ENCODE measurements around the gene IL32.

IL32 gene

GRCh38 chr16:3085868-3086595 is 20.6 kb downstream of the IL32 start:
- H3K4me1 Mint-ChIP-seq (ENCODE audit: low read depth): peaks cover 35% of the 10 kb centered on the region
- H3K27me3 Mint-ChIP-seq: no peaks in the 10 kb centered on the region
- no peak overlapping the region for H3K4me3 Mint-ChIP-seq
- H3K36me3 Mint-ChIP-seq: no peaks in the 10 kb centered on the region
- no peak overlapping the region for H3K27ac Mint-ChIP-seq
- H3K9me3 Mint-ChIP-seq (ENCODE audit: low read depth): no peaks in the 10 kb centered on the region

- H3K4me3 Mint-ChIP-seq: no peak overlapping the region
- no peaks in the 10 kb centered on the region for H3K9me3 Mint-ChIP-seq (ENCODE audit: low read depth)
- H3K27ac Mint-ChIP-seq: no peak overlapping the region
- H3K36me3 Mint-ChIP-seq: no peaks in the 10 kb centered on the region
- peaks cover 36% of the 10 kb centered on the region for H3K4me1 Mint-ChIP-seq (ENCODE audit: low read depth)
- no peaks in the 10 kb centered on the region for H3K27me3 Mint-ChIP-seq
These were observed 21.3 kb downstream of the IL32 start for GRCh38 chr16:3086596-3087242.

- Mint-ChIP-seq H3K9me3 (ENCODE audit: low read depth) (no peaks in the 10 kb centered on the region), H3K36me3 (no peaks in the 10 kb centered on the region), H3K4me3 (no peak overlapping the region), H3K27me3 (no peaks in the 10 kb centered on the region), H3K4me1 (ENCODE audit: low read depth) (peaks cover 34% of the 10 kb centered on the region), H3K27ac (no peak overlapping the region)
These were observed 22.1 kb downstream of the IL32 start for GRCh38 chr16:3087243-3088235.

- Mint-ChIP-seq H3K9me3 (ENCODE audit: low read depth) (no peaks in the 10 kb centered on the region), H3K27ac (no peak overlapping the region), H3K36me3 (no peaks in the 10 kb centered on the region), H3K27me3 (no peaks in the 10 kb centered on the region), H3K4me1 (ENCODE audit: low read depth) (peaks cover 36% of the 10 kb centered on the region), H3K4me3 (no peak overlapping the region)
These were observed 23.0 kb downstream of the IL32 start for GRCh38 chr16:3088450-3088849.

- H3K4me1 Mint-ChIP-seq (ENCODE audit: low read depth): peaks cover 34% of the 10 kb centered on the region
- no peaks in the 10 kb centered on the region for H3K9me3 Mint-ChIP-seq (ENCODE audit: low read depth)
- H3K27ac Mint-ChIP-seq: no peak overlapping the region
- no peaks in the 10 kb centered on the region for H3K27me3 Mint-ChIP-seq
- no peak overlapping the region for H3K4me3 Mint-ChIP-seq
- no peaks in the 10 kb centered on the region for H3K36me3 Mint-ChIP-seq
These were observed 23.7 kb downstream of the IL32 start for GRCh38 chr16:3088925-3089716.

GRCh38 chr16:3089717-3090592 is 24.5 kb downstream of the IL32 start:
- Mint-ChIP-seq H3K27ac (no peak overlapping the region), H3K4me3 (no peak overlapping the region), H3K36me3 (no peaks in the 10 kb centered on the region), H3K27me3 (no peaks in the 10 kb centered on the region), H3K9me3 (ENCODE audit: low read depth) (no peaks in the 10 kb centered on the region), H3K4me1 (ENCODE audit: low read depth) (peaks cover 36% of the 10 kb centered on the region)

GRCh38 chr16:3091551-3091950 is 26.1 kb downstream of the IL32 start:
- Mint-ChIP-seq H3K27me3 (no peaks in the 10 kb centered on the region), H3K36me3 (no peaks in the 10 kb centered on the region), H3K4me1 (ENCODE audit: low read depth) (peaks cover 37% of the 10 kb centered on the region), H3K9me3 (ENCODE audit: low read depth) (no peaks in the 10 kb centered on the region), H3K4me3 (no peak overlapping the region), H3K27ac (peak overlapping the region; percentile 50)

GRCh38 chr16:3092501-3092941 is 27.1 kb downstream of the IL32 start:
- Mint-ChIP-seq H3K27me3 (no peaks in the 10 kb centered on the region), H3K4me1 (ENCODE audit: low read depth) (peaks cover 34% of the 10 kb centered on the region), H3K27ac (no peak overlapping the region), H3K9me3 (ENCODE audit: low read depth) (no peaks in the 10 kb centered on the region), H3K4me3 (no peak overlapping the region), H3K36me3 (no peaks in the 10 kb centered on the region)

- no peaks in the 10 kb centered on the region for H3K9me3 Mint-ChIP-seq (ENCODE audit: low read depth)
- no peaks in the 10 kb centered on the region for H3K36me3 Mint-ChIP-seq
- peak overlapping the region; percentile 50 for H3K27ac Mint-ChIP-seq
- no peak overlapping the region for H3K4me3 Mint-ChIP-seq
- H3K27me3 Mint-ChIP-seq: no peaks in the 10 kb centered on the region
- peaks cover 32% of the 10 kb centered on the region for H3K4me1 Mint-ChIP-seq (ENCODE audit: low read depth)
These were observed 29.0 kb downstream of the IL32 start for GRCh38 chr16:3094289-3095027.

- H3K27ac Mint-ChIP-seq: no peak overlapping the region
- H3K36me3 Mint-ChIP-seq: no peaks in the 10 kb centered on the region
- no peaks in the 10 kb centered on the region for H3K27me3 Mint-ChIP-seq
- H3K9me3 Mint-ChIP-seq (ENCODE audit: low read depth): no peaks in the 10 kb centered on the region
- H3K4me3 Mint-ChIP-seq: no peak overlapping the region
- H3K4me1 Mint-ChIP-seq (ENCODE audit: low read depth): peaks cover 39% of the 10 kb centered on the region
These were observed 30.4 kb downstream of the IL32 start for GRCh38 chr16:3095869-3096268.

- H3K4me3 Mint-ChIP-seq: no peak overlapping the region
- H3K36me3 Mint-ChIP-seq: no peaks in the 10 kb centered on the region
- H3K9me3 Mint-ChIP-seq (ENCODE audit: low read depth): no peaks in the 10 kb centered on the region
- H3K27ac Mint-ChIP-seq: peak overlapping the region; percentile 2
- peaks cover 39% of the 10 kb centered on the region for H3K4me1 Mint-ChIP-seq (ENCODE audit: low read depth)
- no peaks in the 10 kb centered on the region for H3K27me3 Mint-ChIP-seq
These were observed 30.9 kb downstream of the IL32 start for GRCh38 chr16:3096362-3096761.

GRCh38 chr16:3097266-3097665 is 31.8 kb downstream of the IL32 start:
- H3K36me3 Mint-ChIP-seq: no peaks in the 10 kb centered on the region
- H3K27ac Mint-ChIP-seq: no peak overlapping the region

More at GRCh38 chr16:3097266-3097665, 31.8 kb downstream of the IL32 start:
- Mint-ChIP-seq H3K27me3 (no peaks in the 10 kb centered on the region), H3K4me1 (ENCODE audit: low read depth) (peaks cover 45% of the 10 kb centered on the region), H3K9me3 (ENCODE audit: low read depth) (no peaks in the 10 kb centered on the region), H3K4me3 (no peak overlapping the region)
